ENCODE data around the gene PDE11A.
A peak's percentile ranks its signal among the peaks of the same experiment; 100 is the strongest.

PDE11A gene

DNA sequence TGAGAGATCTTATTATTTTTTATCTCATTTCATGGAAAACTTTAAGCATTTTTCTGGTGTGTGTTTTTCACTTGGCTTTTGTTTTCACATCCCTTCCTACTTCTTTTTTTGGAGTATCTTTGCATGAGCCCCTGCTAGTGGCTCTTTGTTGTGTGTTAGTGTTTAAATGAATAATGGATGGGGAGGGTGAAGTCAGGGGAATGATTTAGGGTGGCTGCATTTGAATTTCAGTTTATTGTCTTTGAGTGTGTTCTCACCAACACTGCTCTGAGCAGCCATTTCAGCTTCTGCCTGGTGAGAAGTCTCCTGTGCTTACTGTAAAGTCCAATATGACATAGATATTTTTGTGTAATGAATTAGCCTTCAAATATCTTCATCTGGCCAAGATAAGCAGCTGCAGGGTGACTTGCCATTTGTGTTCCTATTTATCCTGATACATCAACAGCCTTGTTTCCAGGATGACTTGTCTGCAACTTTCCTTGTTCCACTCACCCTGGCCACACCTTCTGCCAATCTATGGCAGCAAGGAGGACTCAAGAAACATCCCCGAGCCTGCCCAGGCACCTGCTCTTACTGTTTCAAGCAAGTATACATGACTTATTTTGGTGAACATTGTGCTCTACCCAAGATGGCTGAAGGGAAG is 182.6 kb downstream of the PDE11A start:
- no peak for TF ChIP-seq CTCF (IDR thresholded peaks at IDR 0.05)
- DNase-seq = no peak
- Mint-ChIP-seq H3K27ac (no peak overlapping the region), H3K4me1 (peaks cover 33% of the 10 kb centered on the region), H3K27me3 (ENCODE audit: low read depth, poor library complexity) (no peaks in the 10 kb centered on the region), H3K4me3 (no peak overlapping the region), H3K36me3 (ENCODE audit: low read depth) (no peaks in the 10 kb centered on the region), H3K9me3 (no peaks in the 10 kb centered on the region)

GRCh38 chr2:177888581-177888980 is 184.0 kb downstream of the PDE11A start:
- H3K4me1 Mint-ChIP-seq = peaks cover 33% of the 10 kb centered on the region
- no peak for TF ChIP-seq CTCF (IDR thresholded peaks at IDR 0.05)
- H3K27me3 Mint-ChIP-seq (ENCODE audit: low read depth, poor library complexity) = no peaks in the 10 kb centered on the region
- no peaks in the 10 kb centered on the region for H3K9me3 Mint-ChIP-seq
- H3K27ac Mint-ChIP-seq = no peak overlapping the region
- DNase-seq = no peak
- H3K4me3 Mint-ChIP-seq = no peak overlapping the region
- H3K36me3 Mint-ChIP-seq (ENCODE audit: low read depth) = no peaks in the 10 kb centered on the region

DNA sequence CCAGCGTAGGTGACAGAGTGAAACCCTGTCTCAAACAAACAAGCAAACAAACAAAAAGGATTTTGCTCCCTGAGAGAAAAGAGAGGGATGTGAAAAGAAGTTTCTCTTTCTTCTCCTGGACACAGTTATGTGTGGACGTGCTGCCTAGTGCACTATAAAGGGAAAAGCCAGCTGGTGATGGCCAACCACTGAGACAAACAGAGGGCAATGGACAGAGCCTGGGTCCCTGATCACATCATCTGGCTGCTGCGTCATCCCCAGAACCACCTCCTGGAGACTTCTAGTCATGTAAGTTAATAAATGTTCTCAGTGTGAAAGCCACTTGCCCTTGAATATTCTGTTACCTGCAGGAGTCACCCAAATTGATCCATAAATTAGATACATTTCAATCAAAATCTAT is 184.9 kb downstream of the PDE11A start:
- H3K4me3 Mint-ChIP-seq = no peak overlapping the region
- no peaks in the 10 kb centered on the region for H3K27me3 Mint-ChIP-seq (ENCODE audit: low read depth, poor library complexity)
- H3K36me3 Mint-ChIP-seq (ENCODE audit: low read depth) = no peaks in the 10 kb centered on the region
- no peak overlapping the region for H3K27ac Mint-ChIP-seq
- no peaks in the 10 kb centered on the region for H3K9me3 Mint-ChIP-seq
- no peak for TF ChIP-seq CTCF (IDR thresholded peaks at IDR 0.05)
- DNase-seq = no peak
- H3K4me1 Mint-ChIP-seq = peaks cover 29% of the 10 kb centered on the region

- peaks cover 26% of the 10 kb centered on the region for H3K4me1 Mint-ChIP-seq
- H3K4me3 Mint-ChIP-seq = no peak overlapping the region
- H3K27me3 Mint-ChIP-seq (ENCODE audit: low read depth, poor library complexity) = no peaks in the 10 kb centered on the region
- DNase-seq = no peak
- H3K27ac Mint-ChIP-seq = peak overlapping the region; percentile 28
- no peak for TF ChIP-seq CTCF (IDR thresholded peaks at IDR 0.05)
- no peaks in the 10 kb centered on the region for H3K9me3 Mint-ChIP-seq
- no peaks in the 10 kb centered on the region for H3K36me3 Mint-ChIP-seq (ENCODE audit: low read depth)
Measured at GRCh38 chr2:177886824-177887223, 185.8 kb downstream of the PDE11A start.

DNA sequence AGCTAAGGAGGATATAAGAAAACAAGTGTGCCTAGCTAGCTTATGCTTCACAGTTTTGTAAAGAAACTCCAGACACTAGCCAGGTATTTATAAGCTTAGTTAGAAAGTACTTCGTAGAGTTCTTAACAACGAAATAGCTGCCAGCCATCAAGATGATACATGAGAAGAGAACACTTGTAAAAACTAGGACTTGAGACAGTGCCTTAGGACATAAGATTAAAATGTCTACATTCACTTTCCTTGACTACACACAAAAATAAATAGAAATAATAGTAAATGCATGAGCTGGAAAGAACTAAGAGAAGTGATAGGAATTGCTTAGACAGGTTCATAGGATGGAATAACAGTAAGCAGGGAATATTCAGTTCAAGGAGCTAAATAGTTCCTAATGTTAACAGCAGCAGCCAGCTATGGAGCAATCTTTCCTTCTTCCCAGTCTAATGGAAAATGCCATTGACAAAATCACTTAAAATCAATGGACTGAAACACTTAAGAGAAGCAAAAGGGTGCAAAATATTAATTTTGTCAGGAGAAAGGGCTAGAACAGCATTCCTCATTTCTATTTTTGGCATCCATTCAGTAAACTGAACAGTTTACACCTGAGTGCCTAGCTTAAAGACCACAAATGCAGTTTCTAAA is 186.6 kb downstream of the PDE11A start:
- Mint-ChIP-seq H3K27ac (no peak overlapping the region), H3K27me3 (ENCODE audit: low read depth, poor library complexity) (no peaks in the 10 kb centered on the region), H3K4me1 (peaks cover 26% of the 10 kb centered on the region), H3K36me3 (ENCODE audit: low read depth) (no peaks in the 10 kb centered on the region), H3K9me3 (peaks cover under 1% of the 10 kb centered on the region), H3K4me3 (no peak overlapping the region)
- DNase-seq = no peak
- TF ChIP-seq CTCF (IDR thresholded peaks at IDR 0.05) = no peak

GRCh38 chr2:177883177-177883576 is 189.4 kb downstream of the PDE11A start:
- Mint-ChIP-seq H3K4me3 (no peak overlapping the region), H3K36me3 (ENCODE audit: low read depth) (no peaks in the 10 kb centered on the region), H3K27ac (no peak overlapping the region), H3K27me3 (ENCODE audit: low read depth, poor library complexity) (no peaks in the 10 kb centered on the region), H3K9me3 (peaks cover 6% of the 10 kb centered on the region), H3K4me1 (peaks cover 9% of the 10 kb centered on the region)
- DNase-seq = no peak
- no peak for TF ChIP-seq CTCF (IDR thresholded peaks at IDR 0.05)

Measured in nephron progenitor cell (in vitro differentiated cells).